DND-41 (cell line): ENCODE results near the gene GNB5.

Experiments used
- ATAC-seq: fragments of 200-7000 bp; cut with Tn5 transposase; 3 replicates; pipeline ENCODE4 v1.9.1; 2021; ENCODE audit warnings: low read depth; ENCODE audit not compliant: insufficient read depth
- DNase-seq: peaks from one replicate; pipeline ENCODE4 v3.0.0-alpha.2; 2020
- H2AFZ ChIP-seq: 2 replicates; pipeline ENCODE4 v1.6.0; 2012; ENCODE audit warnings: low read depth, low read length
- H3K27ac ChIP-seq: 2 replicates; pipeline ENCODE4 v1.5.1; 2012; ENCODE audit warnings: low read length, inconsistent platforms
- H3K27me3 ChIP-seq: fragments of 200-600 bp; sonication (generic); 2 replicates; pipeline ENCODE4 v1.6.0; 2012; ENCODE audit warnings: low read length, mild to moderate bottlenecking, inconsistent platforms; ENCODE audit not compliant: insufficient read depth, poor library complexity
- H3K36me3 ChIP-seq: 2 replicates; pipeline ENCODE4 v1.5.1; 2012; ENCODE audit warnings: low read length, inconsistent platforms; ENCODE audit not compliant: insufficient read depth
- H3K4me1 ChIP-seq: 2 replicates; pipeline ENCODE4 v1.5.1; 2012; ENCODE audit warnings: mild to moderate bottlenecking, low read length; ENCODE audit not compliant: insufficient read depth
- H3K4me2 ChIP-seq: 2 replicates; pipeline ENCODE4 v1.6.0; 2012; ENCODE audit warnings: mild to moderate bottlenecking, moderate library complexity, low read length, inconsistent platforms; ENCODE audit not compliant: insufficient read depth
- H3K4me3 ChIP-seq, 2 experiments: fragments of 200-600 bp in 1 of 2; shearing (Covaris generic) in 1 of 2; 2 replicates each; pipeline ENCODE4 v1.5.1; 2012 to 2016; ENCODE audit warnings: inconsistent platforms in 2 of 2, low read length in 2 of 2, mild to moderate bottlenecking in 2 of 2, low read depth in 1 of 2, moderate library complexity in 1 of 2
- H3K79me2 ChIP-seq: 2 replicates; pipeline ENCODE4 v1.6.0; 2012; ENCODE audit warnings: low read length, inconsistent platforms; ENCODE audit not compliant: insufficient read depth
- H3K9ac ChIP-seq: 2 replicates; pipeline ENCODE4 v1.6.0; 2012; ENCODE audit warnings: low read depth, mild to moderate bottlenecking, inconsistent platforms, low read length, moderate library complexity
- H3K9me3 ChIP-seq: 2 replicates; pipeline ENCODE4 v1.5.1; 2012; ENCODE audit warnings: low read length, moderate library complexity, mild to moderate bottlenecking, inconsistent platforms; ENCODE audit not compliant: insufficient read depth, severe bottlenecking
- H4K20me1 ChIP-seq: 2 replicates; pipeline ENCODE4 v1.6.0; 2012; ENCODE audit warnings: low read length; ENCODE audit not compliant: insufficient read depth
- EZH2 ChIP-seq: IDR thresholded peaks from 3 replicates; pipeline ENCODE4 v1.6.1; 2012; ENCODE audit warnings: borderline replicate concordance, low read depth, mild to moderate bottlenecking, moderate library complexity, low read length, inconsistent platforms; ENCODE audit not compliant: severe bottlenecking
- TF ChIP-seq, protein P1 (sequence below): IDR thresholded peaks from 2 replicates; pipeline ENCODE4 v1.5.1; 2012; ENCODE audit warnings: borderline replicate concordance, low read length, moderate library complexity, mild to moderate bottlenecking; ENCODE audit not compliant: poor library complexity, severe bottlenecking; ENCODE audit errors: extremely low read depth

The GNB5 gene

DNA sequence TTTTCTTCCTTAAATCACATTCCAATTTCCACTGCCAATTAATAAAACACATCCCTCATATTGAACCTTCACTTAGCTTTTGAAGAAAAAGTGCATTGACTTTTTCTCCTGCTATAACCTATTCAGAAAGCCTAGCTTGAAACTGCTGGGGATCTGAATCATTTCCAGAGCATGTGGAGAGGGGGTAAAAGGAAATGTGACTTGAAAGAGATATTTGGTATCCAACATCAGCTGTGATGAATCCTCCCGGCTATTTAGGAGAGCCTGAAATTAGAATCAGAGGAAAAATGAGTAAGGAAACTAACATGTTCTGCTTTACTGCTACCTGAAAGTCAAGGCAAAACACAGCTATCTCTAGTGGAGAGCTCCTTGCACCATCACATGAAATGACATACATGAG is 2.6 kb upstream of the GNB5 start:
- no peak overlapping the region for H3K9ac ChIP-seq
- H3K4me2 ChIP-seq, result no peak overlapping the region
- H3K4me1 ChIP-seq, result no peaks in the 10 kb centered on the region
- DNase-seq, result no peak
- no peaks in the 10 kb centered on the region for H3K36me3 ChIP-seq
- no peak overlapping the region for H3K27ac ChIP-seq
- ATAC-seq, result no peak
- no peaks in the 10 kb centered on the region for H3K79me2 ChIP-seq
- no peak overlapping the region for H2AFZ ChIP-seq
- TF ChIP-seq, protein P1, sequence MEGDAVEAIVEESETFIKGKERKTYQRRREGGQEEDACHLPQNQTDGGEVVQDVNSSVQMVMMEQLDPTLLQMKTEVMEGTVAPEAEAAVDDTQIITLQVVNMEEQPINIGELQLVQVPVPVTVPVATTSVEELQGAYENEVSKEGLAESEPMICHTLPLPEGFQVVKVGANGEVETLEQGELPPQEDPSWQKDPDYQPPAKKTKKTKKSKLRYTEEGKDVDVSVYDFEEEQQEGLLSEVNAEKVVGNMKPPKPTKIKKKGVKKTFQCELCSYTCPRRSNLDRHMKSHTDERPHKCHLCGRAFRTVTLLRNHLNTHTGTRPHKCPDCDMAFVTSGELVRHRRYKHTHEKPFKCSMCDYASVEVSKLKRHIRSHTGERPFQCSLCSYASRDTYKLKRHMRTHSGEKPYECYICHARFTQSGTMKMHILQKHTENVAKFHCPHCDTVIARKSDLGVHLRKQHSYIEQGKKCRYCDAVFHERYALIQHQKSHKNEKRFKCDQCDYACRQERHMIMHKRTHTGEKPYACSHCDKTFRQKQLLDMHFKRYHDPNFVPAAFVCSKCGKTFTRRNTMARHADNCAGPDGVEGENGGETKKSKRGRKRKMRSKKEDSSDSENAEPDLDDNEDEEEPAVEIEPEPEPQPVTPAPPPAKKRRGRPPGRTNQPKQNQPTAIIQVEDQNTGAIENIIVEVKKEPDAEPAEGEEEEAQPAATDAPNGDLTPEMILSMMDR, result no peak
- no peak for TF ChIP-seq EZH2
- no peak overlapping the region for H3K4me3 ChIP-seq
- no peaks in the 10 kb centered on the region for H4K20me1 ChIP-seq
- H3K9me3 ChIP-seq, result no peaks in the 10 kb centered on the region
- H3K27me3 ChIP-seq, result no peaks in the 10 kb centered on the region

DNA sequence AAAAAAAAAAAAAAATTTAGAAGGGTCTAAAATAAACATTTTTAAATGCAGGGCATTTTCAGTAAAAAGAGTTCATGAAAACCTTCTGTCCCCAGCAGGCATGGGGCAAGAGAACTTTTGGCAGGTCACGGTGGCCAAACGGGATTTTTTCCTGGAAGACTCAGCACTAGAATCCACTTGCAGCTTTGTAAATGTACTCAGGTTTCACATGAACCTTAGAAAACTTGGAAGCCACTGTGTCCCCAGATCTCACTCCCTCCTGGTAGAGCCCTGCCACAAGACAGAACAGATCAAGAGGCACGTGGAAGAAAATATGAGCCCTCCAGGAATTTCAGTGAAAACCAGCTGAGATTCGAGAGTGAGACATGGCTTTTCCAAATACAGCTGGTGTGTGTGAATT is 2.1 kb upstream of the GNB5 start:
- ATAC-seq (no peak), DNase-seq (no peak)
- no peak overlapping the region for H3K9ac ChIP-seq
- H4K20me1 ChIP-seq, result no peaks in the 10 kb centered on the region
- H3K27me3 ChIP-seq, result no peaks in the 10 kb centered on the region
- no peak overlapping the region for H3K4me3 ChIP-seq
- H3K27ac ChIP-seq, result no peak overlapping the region
- H3K4me1 ChIP-seq, result no peaks in the 10 kb centered on the region
- no peaks in the 10 kb centered on the region for H3K79me2 ChIP-seq
- no peak overlapping the region for H3K4me2 ChIP-seq
- H3K9me3 ChIP-seq, result no peaks in the 10 kb centered on the region
- H3K36me3 ChIP-seq, result no peaks in the 10 kb centered on the region
- H2AFZ ChIP-seq, result no peak overlapping the region
- TF ChIP-seq, protein P1, result no peak
- TF ChIP-seq EZH2, result no peak

DNA sequence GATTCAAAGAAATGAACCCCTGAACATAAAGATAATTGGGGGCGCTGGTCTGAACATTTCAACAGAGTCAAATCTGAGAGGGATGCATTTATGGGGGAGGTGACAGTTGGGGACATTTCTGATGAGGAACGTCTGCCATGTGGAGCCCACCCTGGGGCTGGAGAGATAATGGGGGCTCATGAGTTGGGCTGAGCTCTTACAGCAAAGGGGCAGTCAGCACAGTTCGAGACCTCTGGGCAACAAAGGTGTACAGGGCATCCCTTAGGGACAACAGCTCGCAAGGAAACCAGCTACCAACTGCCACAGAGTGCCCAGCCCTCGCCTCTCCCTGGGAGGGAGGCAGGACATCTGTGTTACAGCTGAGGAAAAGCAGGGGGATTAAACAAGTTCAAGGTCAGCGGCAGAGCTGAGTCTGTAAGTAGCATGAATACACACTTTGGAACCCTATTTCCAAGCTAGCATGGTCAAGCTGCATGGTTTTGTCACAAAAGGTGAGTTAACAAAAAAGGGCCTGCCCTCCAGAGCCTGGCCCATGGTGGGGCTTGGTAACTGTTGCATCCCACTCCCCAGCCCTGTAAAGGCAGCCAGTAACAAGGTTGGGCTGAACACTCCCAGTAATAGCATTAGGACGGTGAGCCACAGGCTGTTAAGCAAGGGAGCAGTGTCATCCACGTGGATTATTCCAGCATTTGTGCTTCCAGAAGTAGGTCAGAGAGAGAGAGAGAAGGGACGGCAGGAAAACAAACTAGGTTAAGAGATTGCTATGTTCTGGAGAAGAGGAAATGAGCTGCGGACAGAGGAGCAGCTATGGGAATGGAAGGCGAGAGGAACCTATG is 4.3 kb downstream of the GNB5 start:
- no peak overlapping the region for H3K4me3 ChIP-seq
- no peak overlapping the region for H3K9ac ChIP-seq
- no peaks in the 10 kb centered on the region for H3K4me1 ChIP-seq
- no peaks in the 10 kb centered on the region for H4K20me1 ChIP-seq
- H3K4me2 ChIP-seq, result no peak overlapping the region
- no peaks in the 10 kb centered on the region for H3K27me3 ChIP-seq
- no peak overlapping the region for H3K27ac ChIP-seq
- H3K9me3 ChIP-seq, result no peaks in the 10 kb centered on the region
- no peak for DNase-seq
- H2AFZ ChIP-seq, result no peak overlapping the region
- H3K36me3 ChIP-seq, result no peaks in the 10 kb centered on the region
- no peak for ATAC-seq
- no peaks in the 10 kb centered on the region for H3K79me2 ChIP-seq
- TF ChIP-seq, protein P1, result no peak
- no peak for TF ChIP-seq EZH2
